GM19193 (cell line): ENCODE data around the gene CPEB1.

Source experiments
- POLR2A ChIP-seq: IDR thresholded peaks from 4 replicates; pipeline ENCODE4 v1.6.1; 2011; ENCODE audit not compliant: insufficient read depth, insufficient read length; ENCODE audit errors: extremely low read depth

The CPEB1 gene

GRCh38 chr15:82647045-82647834, at the start of gene CPEB1:
TSS of gene CPEB1 (minus strand) at chr15:82647363. CDS start at chr15:82628459, 18,904 bp downstream.
- no peak for TF ChIP-seq POLR2A

DNA sequence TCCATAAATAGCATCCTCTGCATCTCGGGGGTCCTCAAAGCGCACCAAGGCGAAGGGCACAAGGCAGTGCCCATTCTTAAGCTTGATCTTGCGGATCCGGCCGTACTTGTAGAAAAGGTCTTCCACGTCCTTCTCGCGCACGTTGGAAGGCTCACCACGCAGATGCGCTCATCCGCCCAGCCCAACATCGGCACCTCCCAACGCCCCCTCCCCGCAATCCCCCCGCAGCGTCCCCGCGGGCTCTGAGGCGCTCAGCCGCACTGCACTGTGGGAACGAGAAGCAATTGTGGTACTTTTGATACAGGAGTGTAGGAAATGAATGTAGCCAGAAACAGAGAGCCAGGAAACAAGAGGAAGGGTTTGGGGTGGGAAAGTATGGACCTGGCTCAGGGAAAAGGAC, 45.0 kb upstream of the CPEB1 start:
- no peak for TF ChIP-seq POLR2A

- no peak for TF ChIP-seq POLR2A
Measured at GRCh38 chr15:82689147-82689546, 42.0 kb upstream of the CPEB1 start.

DNA sequence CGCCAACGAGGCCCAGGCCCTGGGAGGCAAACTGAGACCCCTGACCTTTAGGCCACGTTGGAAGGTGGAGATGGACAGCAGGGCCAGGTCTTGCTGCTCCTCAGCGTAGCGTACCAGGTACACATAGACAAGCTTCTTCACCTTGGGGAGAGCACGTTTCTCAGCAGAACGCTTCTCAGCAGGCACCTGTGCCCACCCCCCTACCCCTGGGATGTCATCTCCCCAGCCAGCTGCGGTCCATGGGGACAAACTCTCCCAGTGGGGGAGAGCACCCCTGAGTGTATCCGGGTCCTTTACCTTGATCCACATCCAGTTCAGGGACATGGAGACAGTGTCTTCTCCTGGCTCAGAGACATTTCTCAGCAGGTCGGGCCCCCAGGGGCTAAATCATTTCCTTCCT, 41.5 kb upstream of the CPEB1 start:
- TF ChIP-seq POLR2A: no peak

DNA sequence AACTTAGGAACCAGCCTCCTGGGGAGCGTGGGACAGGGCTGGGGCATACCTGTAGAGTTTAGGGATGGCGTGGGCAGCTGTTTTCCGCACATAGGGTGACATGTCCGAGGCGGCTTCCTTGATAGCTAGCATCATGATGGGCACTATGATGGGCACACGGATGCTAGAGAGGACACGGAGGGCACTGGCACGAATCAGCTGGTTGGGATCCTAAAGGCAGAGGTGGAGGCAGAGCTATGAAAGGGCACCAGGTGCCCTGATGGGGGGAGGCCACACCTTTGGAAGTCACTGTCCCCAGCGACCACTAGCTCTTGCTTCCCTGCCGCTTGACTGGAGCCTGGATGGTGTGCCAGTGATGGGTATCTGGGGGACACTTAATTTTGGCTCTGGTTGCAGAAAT, 34.2 kb upstream of the CPEB1 start:
- no peak for TF ChIP-seq POLR2A

DNA sequence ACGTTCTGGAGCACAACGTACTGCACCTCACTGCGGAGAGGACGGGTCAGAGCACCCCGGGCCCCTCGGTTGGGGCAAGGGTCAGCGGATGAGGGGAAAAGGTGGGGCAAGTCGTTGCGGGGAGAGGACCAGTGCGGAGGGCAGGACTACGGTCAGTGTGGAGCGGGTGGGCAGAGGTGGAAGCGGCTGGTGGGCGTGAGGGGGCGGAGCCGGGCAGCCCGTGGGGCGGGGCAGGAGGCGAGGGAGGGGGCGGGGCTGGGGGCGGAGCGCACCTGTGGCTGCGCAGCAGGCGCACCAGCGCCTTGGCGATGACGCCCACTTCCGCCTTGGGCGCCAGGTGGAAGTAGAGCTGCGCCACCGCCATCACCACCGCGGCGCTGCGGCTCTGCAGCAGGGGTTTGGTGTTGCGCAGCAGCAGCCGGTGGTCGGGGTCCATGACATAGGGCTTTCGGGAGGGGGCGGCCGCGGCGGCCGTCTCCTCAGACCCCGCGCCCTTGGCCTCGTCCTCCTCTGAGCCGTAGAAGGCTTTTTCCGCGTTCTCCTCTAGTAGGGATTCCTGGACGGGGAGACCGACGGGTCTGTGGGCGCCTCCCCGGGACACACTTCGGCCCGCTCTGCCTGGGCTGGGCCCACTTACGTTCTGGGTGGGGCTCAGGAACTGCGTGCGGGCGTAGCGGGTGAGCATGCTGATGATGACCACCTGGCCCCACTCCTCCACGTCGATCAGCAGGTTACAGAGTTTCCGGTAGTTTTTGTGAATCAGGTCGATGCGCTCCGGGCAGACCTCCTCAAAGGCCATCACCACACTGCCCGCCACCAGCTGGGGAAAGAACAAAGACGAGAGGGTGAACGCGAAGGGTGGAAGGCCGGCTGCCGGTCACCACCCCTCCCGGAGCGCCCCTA, 33.3 kb upstream of the CPEB1 start:
- no peak for TF ChIP-seq POLR2A

- TF ChIP-seq POLR2A: no peak
Measured at GRCh38 chr15:82679626-82680199, 32.5 kb upstream of the CPEB1 start.

- no peak for TF ChIP-seq POLR2A
Measured at GRCh38 chr15:82677720-82678323, 30.7 kb upstream of the CPEB1 start.

- no peak for TF ChIP-seq POLR2A
Measured at GRCh38 chr15:82674873-82675272, 27.7 kb upstream of the CPEB1 start.

- TF ChIP-seq POLR2A: no peak
Measured at GRCh38 chr15:82670699-82671098, 23.5 kb upstream of the CPEB1 start.

- TF ChIP-seq POLR2A: no peak
Measured at GRCh38 chr15:82666606-82667005, 19.4 kb upstream of the CPEB1 start.

DNA sequence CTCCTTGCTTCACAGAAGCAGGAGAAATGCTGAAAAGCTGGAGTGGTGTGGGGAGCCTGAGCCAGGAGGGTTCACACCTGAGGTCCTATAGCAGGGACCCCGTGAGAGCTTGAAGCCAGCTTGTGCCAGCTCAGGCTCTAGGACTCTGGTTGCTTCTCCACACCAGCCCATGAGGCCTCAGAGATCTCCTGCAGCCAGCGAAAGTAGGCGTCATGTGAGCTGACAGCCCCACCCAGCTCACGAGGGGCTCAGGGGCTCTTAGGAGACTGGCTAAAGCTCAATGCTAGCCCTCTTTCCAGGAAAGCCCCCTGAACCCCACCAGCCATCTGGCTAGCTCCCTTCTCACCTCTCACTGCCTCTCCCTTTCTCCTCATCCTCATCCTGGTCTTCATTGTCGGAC, 16.9 kb upstream of the CPEB1 start:
- no peak for TF ChIP-seq POLR2A

- TF ChIP-seq POLR2A: no peak
Measured at GRCh38 chr15:82663186-82663600, 16.0 kb upstream of the CPEB1 start.

GRCh38 chr15:82662641-82663040, 15.5 kb upstream of the CPEB1 start:
- TF ChIP-seq POLR2A: no peak

DNA sequence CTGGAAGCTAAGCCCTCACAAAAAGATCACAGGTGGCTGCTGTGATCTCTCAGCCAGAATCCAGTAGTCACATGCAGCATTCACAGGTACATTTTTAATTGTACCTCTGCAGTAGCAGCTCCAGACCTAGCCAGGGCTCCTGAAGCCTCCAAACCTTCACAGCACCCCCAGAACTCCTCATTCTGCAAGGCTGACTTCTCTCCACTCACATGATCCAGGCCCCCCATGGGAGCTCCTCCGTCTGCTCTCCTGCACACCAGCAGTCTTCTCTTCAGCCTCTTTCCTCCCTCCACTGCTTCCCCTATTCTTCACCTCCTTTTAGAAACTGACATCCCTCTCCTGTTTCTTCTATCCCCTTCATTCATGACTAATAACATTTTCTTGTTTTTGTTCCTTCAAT, 13.2 kb upstream of the CPEB1 start:
- no peak for TF ChIP-seq POLR2A
